Right renal cortex interstitium (tissue), 3 donors: ENCODE results near the gene C4orf33. TPM values are rescaled to one million over a fixed set of nuclear protein-coding genes. Genes with fewer than 3 reads are reported as not detected.
"Not testable (repeated sequence)": the region's sequence is repeated elsewhere in the genome, so short reads cannot be mapped to it uniquely, and the experiment has no call there.

Experiments
- DNase-seq, 3 donors: peaks; one replicate each; pipeline ENCODE4 v3.0.0-alpha.2; 2013; ENCODE audit warnings: low read depth in 3 of 3, low spot score in 2 of 3
- polyA plus RNA-seq, 3 donors: library from polyadenylated mRNA; unstranded; fragments of 120-200 nt; gene quantifications; one replicate each; pipeline ENCODE4 v1.2.1, GENCODE V29; 2013; ENCODE audit not compliant: insufficient read length in 3 of 3

The C4orf33 gene
- polyA plus RNA-seq, 3 donors: 13.0 to 17.5 (median 15.6) TPM

- DNase-seq: no peak
Measured at GRCh38 chr4:129117705-129118104, 21.8 kb downstream of the C4orf33 start.

GRCh38 chr4:129126614-129127013, 30.7 kb downstream of the C4orf33 start:
- not testable (repeated sequence) for DNase-seq

DNA sequence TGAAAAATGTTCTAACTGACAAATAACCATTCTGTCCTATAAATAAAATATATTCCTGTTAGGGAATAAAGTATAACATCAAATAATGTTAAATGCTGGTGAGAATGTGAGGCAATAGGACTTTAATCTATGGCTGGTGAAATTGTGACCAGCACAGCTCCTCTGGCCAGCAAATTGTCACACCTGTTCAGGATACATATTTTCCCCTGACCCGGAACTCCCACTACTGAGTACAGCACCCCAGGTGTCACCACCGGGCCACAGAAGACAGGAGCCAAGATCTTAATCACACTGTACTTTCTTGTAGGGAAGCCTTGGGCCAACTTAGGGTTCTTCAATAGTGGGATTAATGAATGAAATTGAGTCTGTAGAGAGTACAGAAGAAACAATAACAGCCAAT, 33.2 kb downstream of the C4orf33 start:
- DNase-seq: no peak

DNA sequence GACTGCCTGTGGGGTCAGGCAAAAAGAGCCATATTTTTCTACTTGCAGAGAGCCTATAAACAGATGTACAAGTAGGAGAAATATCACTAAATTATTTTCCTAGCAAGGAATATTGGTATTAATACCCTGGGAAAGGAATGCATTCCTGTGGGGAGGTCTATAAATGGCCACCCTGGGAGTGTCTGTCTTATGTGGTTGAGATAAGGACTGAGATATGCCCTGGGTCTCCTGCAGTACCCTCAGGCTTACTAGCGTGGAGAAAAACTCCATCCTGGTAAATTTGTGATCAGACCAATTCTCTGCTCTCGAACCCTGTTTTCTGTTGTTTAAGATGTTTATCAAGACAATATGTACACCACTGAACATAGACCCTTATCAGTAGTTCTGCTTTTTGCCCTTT, 35.4 kb downstream of the C4orf33 start:
- no peak for DNase-seq

GRCh38 chr4:129136433-129136832, 40.5 kb downstream of the C4orf33 start:
- DNase-seq: no peak

GRCh38 chr4:129138810-129139496, 43.0 kb downstream of the C4orf33 start:
- no peak for DNase-seq

GRCh38 chr4:129140521-129140920, 44.6 kb downstream of the C4orf33 start:
- no peak for DNase-seq

- no peak for DNase-seq
Measured at GRCh38 chr4:129143359-129143758, 47.4 kb downstream of the C4orf33 start.

DNA sequence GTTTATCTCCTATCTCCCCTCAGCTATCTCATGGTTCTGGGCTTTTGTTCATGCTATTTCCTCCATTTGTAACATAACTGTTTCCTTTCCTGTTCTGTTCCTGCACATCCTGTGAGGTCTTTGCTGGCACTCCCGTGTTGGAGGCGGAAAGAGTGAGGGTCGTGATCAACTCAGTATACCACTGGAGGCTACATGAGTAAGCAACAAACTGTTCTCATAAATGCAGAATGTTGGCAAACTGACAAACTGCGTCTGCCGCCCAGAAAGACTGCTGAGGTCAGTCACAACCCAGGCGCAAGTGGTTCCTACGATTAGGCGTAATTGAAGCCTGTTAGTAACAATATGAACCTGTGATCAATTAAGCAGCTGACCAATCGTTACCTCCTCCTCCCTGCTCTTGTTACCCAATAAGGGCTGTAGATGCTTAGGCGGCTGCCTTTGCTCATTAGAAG, 48.8 kb downstream of the C4orf33 start:
- no peak for DNase-seq

GRCh38 chr4:129145222-129145730, 49.3 kb downstream of the C4orf33 start:
- DNase-seq: no peak

GRCh38 chr4:129146639-129147038, 50.7 kb downstream of the C4orf33 start:
- no peak for DNase-seq

DNA sequence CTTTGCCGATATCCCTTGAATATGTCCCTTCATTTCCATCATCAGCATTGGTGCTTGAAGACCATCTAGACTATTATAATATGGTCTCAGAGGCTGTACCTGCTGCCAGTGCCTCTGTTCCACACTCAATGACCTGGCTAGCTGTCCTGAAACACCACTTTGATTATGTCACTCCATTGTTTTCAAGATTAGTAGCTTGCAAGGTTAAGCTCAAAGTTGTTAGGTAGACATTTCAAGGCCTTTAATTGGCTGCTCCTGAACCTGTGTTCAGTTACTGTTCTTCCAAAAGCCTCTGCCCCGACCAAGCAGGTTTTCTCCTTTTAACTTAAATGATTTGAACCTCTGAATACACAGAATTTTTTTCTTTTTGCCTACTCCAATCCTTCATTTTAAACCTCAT, 52.9 kb downstream of the C4orf33 start:
- no peak for DNase-seq

DNA sequence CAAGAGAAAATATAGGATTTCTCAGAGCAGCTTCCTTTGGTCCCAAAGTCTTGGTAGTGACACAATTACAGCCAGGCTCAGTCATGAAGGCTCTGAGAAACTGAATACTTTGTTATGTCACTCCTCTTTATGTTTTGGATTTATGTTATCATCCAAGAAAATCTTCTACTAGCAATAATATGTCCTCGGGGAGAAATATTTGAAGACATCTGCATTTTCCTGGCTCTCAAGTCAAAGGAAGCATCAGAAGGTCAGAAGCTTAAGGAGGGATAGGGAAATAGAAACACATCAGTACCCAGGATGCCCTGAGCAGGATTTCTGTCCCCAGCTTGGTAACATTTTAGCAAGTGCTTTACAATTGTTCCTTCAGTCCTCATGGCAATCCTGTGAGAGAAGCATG, 54.0 kb downstream of the C4orf33 start:
- no peak for DNase-seq

DNA sequence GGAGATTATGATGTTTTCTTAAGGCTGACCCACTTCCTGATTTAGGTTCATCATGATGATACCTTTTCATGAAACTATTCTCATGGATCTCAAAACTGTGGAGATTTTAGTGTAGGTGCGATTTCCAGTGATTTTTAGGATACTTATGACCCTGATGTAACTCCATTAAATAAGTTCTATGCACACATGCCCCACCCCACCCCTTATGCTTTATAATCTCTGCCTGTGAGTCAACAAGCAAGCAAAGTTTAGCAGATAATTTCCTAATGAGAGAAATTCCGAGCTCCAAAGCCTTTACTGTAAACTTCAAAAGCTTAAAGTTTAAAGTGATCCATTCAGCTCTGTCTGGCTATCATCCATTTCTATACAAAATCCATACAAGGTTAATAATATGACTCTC, 56.4 kb downstream of the C4orf33 start:
- DNase-seq: no peak

GRCh38 chr4:129153700-129154099, 57.7 kb downstream of the C4orf33 start:
- DNase-seq: no peak

- no peak for DNase-seq
Measured at GRCh38 chr4:129162450-129162849, 66.5 kb downstream of the C4orf33 start.

GRCh38 chr4:129163427-129163826, 67.5 kb downstream of the C4orf33 start:
- DNase-seq: no peak

GRCh38 chr4:129164243-129164642, 68.3 kb downstream of the C4orf33 start:
- DNase-seq: no peak

Other genes starting within 250 kb of the C4orf33 start
- 10 to 100 TPM; 16.2 to 19.0 (median 17.3) TPM for gene SCLT1, start 2.6 kb upstream of the C4orf33 start, polyA plus RNA-seq